ENCODE data around the gene ZFAND3. TPM values are rescaled to one million over a fixed set of nuclear protein-coding genes. Genes with fewer than 3 reads are reported as not detected.

Gene ZFAND3
- total and polyA plus RNA-seq, 10 of the 15 experiments (the other 5 are each of a cell fraction or from before 2014, with no cell fraction given) = 0.90 to 34.4 (median 16.3) TPM

DNA sequence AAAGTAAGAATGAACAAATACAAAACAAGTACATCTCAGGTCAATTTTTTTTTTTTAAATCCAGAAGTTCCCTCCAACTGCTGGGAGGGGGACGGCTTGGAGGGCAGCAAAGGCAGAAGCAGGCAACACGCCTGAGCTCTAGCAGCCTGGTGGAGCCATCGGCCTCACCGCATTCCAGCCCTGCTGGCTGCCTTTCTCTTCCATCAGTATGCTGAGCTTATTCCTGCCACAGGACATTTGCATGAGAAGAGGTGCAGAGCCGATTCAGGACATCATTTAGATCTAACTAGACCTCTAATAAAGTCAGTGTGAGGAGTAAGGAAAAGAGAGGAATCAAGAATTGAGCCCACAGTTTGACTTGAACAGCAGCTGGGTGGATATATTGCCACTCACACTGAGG, 318.8 kb downstream of the ZFAND3 start (continued):
- no peak for TF ChIP-seq TCF3 (IDR thresholded peaks at IDR 0.05; ENCODE audit: borderline replicate concordance, insufficient read depth, low read depth, low read length)

- Histone ChIP-seq H3K9me3 (replicated peaks; ENCODE audit: control insufficient read depth, insufficient read depth, low read length) (no peaks in the 10 kb centered on the region), H3K79me2 (ENCODE audit: control insufficient read depth, insufficient read depth, low read length) (no peaks in the 10 kb centered on the region), H3K4me1 (ENCODE audit: control insufficient read depth, insufficient read depth, low read length) (0 out of 2 replicates have a peak, but pooled peaks cover 4% of the 10 kb centered on the region), H3K4me2 (ENCODE audit: control insufficient read depth, insufficient read depth) (no peak overlapping the region), H3K27me3 (replicated peaks in 1 of 2; ENCODE audit: control insufficient read depth in 2 of 2, insufficient read depth in 2 of 2, low read length in 1 of 2) (no peaks in the 10 kb centered on the region), H2AFZ (ENCODE audit: control insufficient read depth, low read depth, low read length) (no peak overlapping the region), H3K27ac (ENCODE audit: control insufficient read depth, insufficient read depth) (no peak overlapping the region), H4K20me1 (ENCODE audit: control insufficient read depth, insufficient read depth) (peaks cover 2% of the 10 kb centered on the region; the same call in 1 of the 2 replicates), H3K9ac (ENCODE audit: control insufficient read depth, insufficient read depth, low read length) (no peak overlapping the region), H3K36me3 (ENCODE audit: control insufficient read depth in 2 of 2, insufficient read depth in 2 of 2, low read length in 1 of 2) (peaks cover 0 to 4% of the 10 kb centered on the region in 2 experiments; a peak in 2 of 4 replicates), H3K4me3 (no peak overlapping the region)
- no peak for FAIRE-seq
- intact Hi-C loops (cut with micrococcal nuclease; ENCODE audit: unreplicated experiment) (no loop called here), in situ Hi-C loops (cut with MboI) (no loop called here)
- ChIA-PET RAD21 (ENCODE audit: unreplicated experiment) (no interaction called here), POLR2A (no interaction called here), SMC1A (ENCODE audit: uncharacterized antibody, unreplicated experiment) (no interaction called here), CTCF (interaction anchor here (1.2 to 1.5 kb wide), 2 partner anchors 108 to 353 kb away, joined by 3 read pairs; no protein-coding TSS in a partner anchor)
- 97% methylated on average over 4 of the region's 4 CpGs for WGBS (ENCODE audit: insufficient coverage, insufficient replicate concordance, low lambda C conversion rate, missing lambda C conversion rate)
- no peak for ATAC-seq
- BruUV-seq (replicated peaks) = no TSS peak
- TF ChIP-seq HDGF (IDR thresholded peaks at IDR 0.05) (no peak), PAX8 (IDR thresholded peaks at IDR 0.05) (no peak), RAD51 (IDR thresholded peaks at IDR 0.05) (no peak), CEBPZ (IDR thresholded peaks at IDR 0.05; ENCODE audit: low read depth, low read length) (no peak), ZBTB4 (CRISPR knock-in tag; IDR thresholded peaks at IDR 0.05) (no peak), PAX5 (IDR thresholded peaks at IDR 0.05; ENCODE audit: borderline replicate concordance, low read depth, low read length) (no peak), EP300 (IDR thresholded peaks at IDR 0.05; ENCODE audit: borderline replicate concordance in 1 of 2, control insufficient read depth in 1 of 2, low read depth in 2 of 2, low read length in 2 of 2) (no peak), RFX5 (IDR thresholded peaks at IDR 0.05; ENCODE audit: low read depth, low read length) (no peak), ZSCAN29 (IDR thresholded peaks at IDR 0.05) (no peak), YY1 (IDR thresholded peaks at IDR 0.05; ENCODE audit: low read depth, low read length) (no peak)
- DNase-seq (ENCODE audit: low read depth, low spot score) = no peak
These were observed 321.6 kb downstream of the ZFAND3 start for GRCh38 chr6:38141085-38141484.
